SK-N-SH (cell line): ENCODE data around the gene SPATC1L. TPM values are rescaled to one million over a fixed set of nuclear protein-coding genes. Genes with fewer than 3 reads are reported as not detected.

Experiments
- CTCF ChIA-PET: fragments of 300-600, 350-600 bp; formaldehyde crosslinking; extraction: SDS; loops from one replicate; lab custom pipeline; 2021; lab: Yijun Ruan, JAX
- POLR2A ChIA-PET: fragments of 350-600 bp; sonication (Branson Sonifier 250); formaldehyde crosslinking; extraction: SDS; loops from one replicate; lab custom pipeline; 2020; ENCODE audit warnings: antibody characterized with exemption, inconsistent platforms; lab: Yijun Ruan, JAX
- DNase-seq: peaks from one replicate; pipeline ENCODE4 v3.0.0; 2012
- H2AFZ ChIP-seq: fragments of 200-600 bp; sonication (generic); 2 replicates; pipeline ENCODE4 v1.8.1; 2016; ENCODE audit warnings: antibody characterized with exemption, mild to moderate bottlenecking, low read depth
- H3F3A ChIP-seq: fragments of 200-600 bp; sonication (generic); replicated peaks from 2 replicates; pipeline ENCODE3; 2016; ENCODE audit warnings: antibody characterized with exemption, mild to moderate bottlenecking; ENCODE audit not compliant: insufficient read depth
- H3K27ac ChIP-seq, 2 experiments: fragments of 200-500 bp in 1 of 2; fragments of 200-600 bp in 1 of 2; sonication (Bioruptor generic) in 1 of 2; sonication (generic), shearing (Covaris generic) in 1 of 2; 2 replicates each; pipeline versions ENCODE4 v1.5.1 to v1.6.1; 2014 to 2016; ENCODE audit warnings: low read depth in 2 of 2, inconsistent platforms in 1 of 2, low read length in 1 of 2, mild to moderate bottlenecking in 1 of 2, mixed read lengths in 1 of 2
- H3K27me3 ChIP-seq: fragments of 200-600 bp; sonication (generic), shearing (Covaris generic); 2 replicates; pipeline ENCODE4 v1.6.1; 2016; ENCODE audit warnings: mixed run types; ENCODE audit not compliant: insufficient read depth
- H3K36me3 ChIP-seq, 2 experiments: fragments of 200-500 bp in 1 of 2; fragments of 200-600 bp in 1 of 2; sonication (Bioruptor generic) in 1 of 2; sonication (generic) in 1 of 2; replicated peaks in 1 of 2; 2 replicates each; pipeline versions ENCODE3 to v1.5.1; 2014 to 2016; ENCODE audit warnings: low read length in 1 of 2, mild to moderate bottlenecking in 1 of 2; ENCODE audit not compliant: insufficient read depth in 2 of 2, control insufficient read depth in 1 of 2
- H3K4me1 ChIP-seq, 2 experiments: fragments of 200-500 bp in 1 of 2; fragments of 200-600 bp in 1 of 2; sonication (Bioruptor generic) in 1 of 2; sonication (generic), shearing (Covaris generic) in 1 of 2; 2 replicates each; pipeline versions ENCODE4 v1.5.1 to v1.6.1; 2014 to 2016; ENCODE audit warnings: low read depth in 1 of 2, low read length in 1 of 2, mixed run types in 1 of 2; ENCODE audit not compliant: insufficient read depth in 2 of 2, control insufficient read depth in 1 of 2
- H3K4me2 ChIP-seq: fragments of 200-600 bp; sonication (generic), shearing (Covaris generic); 2 replicates; pipeline ENCODE4 v1.6.1; 2017; ENCODE audit warnings: mixed run types
- H3K4me3 ChIP-seq, 2 experiments: fragments of 200-500 bp in 1 of 2; fragments of 200-600 bp in 1 of 2; sonication (Bioruptor generic) in 1 of 2; sonication (generic), shearing (Covaris generic) in 1 of 2; 2 replicates each; pipeline versions ENCODE4 v1.5.1 to v1.8.1; 2014 to 2016; ENCODE audit warnings: low read depth in 2 of 2, inconsistent platforms in 1 of 2, low read length in 1 of 2, mild to moderate bottlenecking in 1 of 2, mixed read lengths in 1 of 2, moderate library complexity in 1 of 2
- H3K79me2 ChIP-seq: fragments of 200-600 bp; sonication (generic); 2 replicates; pipeline ENCODE4 v1.8.1; 2017; ENCODE audit warnings: mild to moderate bottlenecking; ENCODE audit not compliant: insufficient read depth
- H3K9ac ChIP-seq: fragments of 200-600 bp; sonication (generic); 2 replicates; pipeline ENCODE4 v1.6.1; 2017; ENCODE audit warnings: mixed run types
- H3K9me2 ChIP-seq: fragments of 200-600 bp; sonication (generic); 2 replicates; pipeline ENCODE4 v1.6.1; 2017; ENCODE audit warnings: mixed run types
- H3K9me3 ChIP-seq: fragments of 200-600 bp; sonication (generic); 2 replicates; pipeline ENCODE4 v1.6.1; 2017; ENCODE audit warnings: mixed run types, mild to moderate bottlenecking, moderate library complexity
- H4K20me1 ChIP-seq: fragments of 200-600 bp; sonication (generic); 2 replicates; pipeline ENCODE4 v1.6.1; 2017; ENCODE audit warnings: mild to moderate bottlenecking, mixed run types; ENCODE audit not compliant: insufficient read depth
- ELF1 ChIP-seq: IDR thresholded peaks from 2 replicates; pipeline ENCODE4 v1.4.0; 2012
- EP300 ChIP-seq, 2 experiments: IDR thresholded peaks; 2 replicates each; pipeline versions ENCODE4 v1.4.0 to v1.6.1; 2012; ENCODE audit warnings: borderline replicate concordance in 1 of 2, low read depth in 1 of 2, low read length in 1 of 2
- FOSL2 ChIP-seq: IDR thresholded peaks from 2 replicates; pipeline ENCODE4 v1.4.0; 2012; ENCODE audit warnings: low read depth, mild to moderate bottlenecking, moderate library complexity, borderline replicate concordance
- FOXJ3 ChIP-seq: sonication (generic); formaldehyde crosslinking; IDR thresholded peaks from 2 replicates; pipeline ENCODE4 v1.5.1; 2020; ENCODE audit warnings: mild to moderate bottlenecking, missing genetic modification reagents
- FOXM1 ChIP-seq: IDR thresholded peaks from 2 replicates; pipeline ENCODE4 v1.4.0; 2012; ENCODE audit warnings: low read depth, mild to moderate bottlenecking
- GABPA ChIP-seq: IDR thresholded peaks from 2 replicates; pipeline ENCODE4 v1.4.0; 2012; ENCODE audit warnings: low read depth, mild to moderate bottlenecking
- MEF2A ChIP-seq: IDR thresholded peaks from 2 replicates; pipeline ENCODE4 v1.4.0; 2012; ENCODE audit warnings: low read depth, borderline replicate concordance
- NFIC ChIP-seq: IDR thresholded peaks from 2 replicates; pipeline ENCODE4 v1.4.0; 2012; ENCODE audit warnings: borderline replicate concordance
- RFX5 ChIP-seq: IDR thresholded peaks from 2 replicates; pipeline ENCODE4 v1.6.1; 2012; ENCODE audit warnings: mild to moderate bottlenecking, improper control_type of control experiment, low read length
- RXRA ChIP-seq: IDR thresholded peaks from 2 replicates; pipeline ENCODE4 v1.4.0; 2012; ENCODE audit warnings: low read depth, mild to moderate bottlenecking, borderline replicate concordance
- SIN3A ChIP-seq: IDR thresholded peaks from 2 replicates; pipeline ENCODE4 v1.6.1; 2012; ENCODE audit warnings: low read depth, mild to moderate bottlenecking, low read length, moderate library complexity, borderline replicate concordance
- WGBS: methylation state at CpG from one replicate; pipeline ENCODE4 v1.1.6; 2017; ENCODE audit warnings: low lambda C conversion rate; 5-methylcytosine and 5-hydroxymethylcytosine counted together
- polyA plus RNA-seq, 3 experiments: library from polyadenylated mRNA; depleted of rRNA; stranded (reverse); fragments of >200 nt; gene quantifications; 2 replicates each; pipeline ENCODE4 v1.2.3, GENCODE V29; 2012
- TF ChIP-seq, protein P1 (sequence below): IDR thresholded peaks from 2 replicates; pipeline ENCODE4 v1.4.0; 2012; ENCODE audit warnings: low read depth, borderline replicate concordance
- TF ChIP-seq, protein P2 (sequence below): IDR thresholded peaks from 2 replicates; pipeline ENCODE4; 2012
- TF ChIP-seq, protein P3 (sequence below): IDR thresholded peaks from 2 replicates; pipeline ENCODE4 v1.4.0; 2012; ENCODE audit warnings: low read depth, borderline replicate concordance
- TF ChIP-seq, protein P4 (sequence below): fragments of 150-350 bp; IDR thresholded peaks from 2 replicates; pipeline ENCODE4 v1.6.1; 2017; ENCODE audit warnings: antibody characterized with exemption, low read length, low read depth, borderline replicate concordance
- TF ChIP-seq, protein P5 (sequence below): IDR thresholded peaks from 2 replicates; pipeline ENCODE4 v1.6.1; 2012; ENCODE audit warnings: mild to moderate bottlenecking, low read depth, low read length, moderate library complexity

The SPATC1L gene
- polyA plus RNA-seq, 1 of the 3 experiments (the other 2 are of a cell fraction) = 8.3 TPM

DNA sequence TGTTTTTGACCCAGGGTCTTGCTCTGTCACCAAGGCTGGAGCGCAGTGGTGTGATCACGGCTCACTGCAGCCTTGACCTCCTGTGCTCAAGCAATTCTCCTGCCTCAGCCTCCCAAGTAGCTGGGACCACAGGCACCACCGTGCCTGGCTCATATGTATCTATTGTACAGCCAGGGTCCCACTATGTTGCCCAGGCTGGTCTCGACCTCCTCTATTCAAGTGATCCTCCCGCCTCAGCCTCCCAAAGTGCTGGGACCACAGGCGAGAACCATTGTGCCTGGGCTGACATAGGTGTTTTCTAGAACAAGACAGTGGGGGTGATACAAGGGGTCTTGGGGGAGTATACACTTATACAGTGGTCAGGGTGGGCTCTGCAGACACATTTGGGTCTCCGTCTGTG lies 46.4 kb downstream of the SPATC1L start:
- H3K79me2 ChIP-seq = no peaks in the 10 kb centered on the region
- CTCF ChIA-PET = no interaction called here
- H3K27ac ChIP-seq = no peak overlapping the region
- no peaks in the 10 kb centered on the region for H3K9me3 ChIP-seq
- H3K9ac ChIP-seq = no peak overlapping the region
- 73% methylated on average over 5 of the region's 7 CpGs for WGBS
- H4K20me1 ChIP-seq = no peaks in the 10 kb centered on the region
- H3K36me3 ChIP-seq = no peaks in the 10 kb centered on the region
- no peaks in the 10 kb centered on the region for H3K9me2 ChIP-seq
- DNase-seq = no peak
- H2AFZ ChIP-seq = no peak overlapping the region
- no peaks in the 10 kb centered on the region for H3K4me1 ChIP-seq
- H3K4me3 ChIP-seq = no peak overlapping the region
- POLR2A ChIA-PET = no interaction called here
- H3K27me3 ChIP-seq = no peaks in the 10 kb centered on the region
- H3F3A ChIP-seq = no peaks in the 10 kb centered on the region
- TF ChIP-seq MEF2A = no peak
- TF ChIP-seq, protein P1, sequence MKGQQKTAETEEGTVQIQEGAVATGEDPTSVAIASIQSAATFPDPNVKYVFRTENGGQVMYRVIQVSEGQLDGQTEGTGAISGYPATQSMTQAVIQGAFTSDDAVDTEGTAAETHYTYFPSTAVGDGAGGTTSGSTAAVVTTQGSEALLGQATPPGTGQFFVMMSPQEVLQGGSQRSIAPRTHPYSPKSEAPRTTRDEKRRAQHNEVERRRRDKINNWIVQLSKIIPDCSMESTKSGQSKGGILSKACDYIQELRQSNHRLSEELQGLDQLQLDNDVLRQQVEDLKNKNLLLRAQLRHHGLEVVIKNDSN = no peak
- TF ChIP-seq, protein P2, sequence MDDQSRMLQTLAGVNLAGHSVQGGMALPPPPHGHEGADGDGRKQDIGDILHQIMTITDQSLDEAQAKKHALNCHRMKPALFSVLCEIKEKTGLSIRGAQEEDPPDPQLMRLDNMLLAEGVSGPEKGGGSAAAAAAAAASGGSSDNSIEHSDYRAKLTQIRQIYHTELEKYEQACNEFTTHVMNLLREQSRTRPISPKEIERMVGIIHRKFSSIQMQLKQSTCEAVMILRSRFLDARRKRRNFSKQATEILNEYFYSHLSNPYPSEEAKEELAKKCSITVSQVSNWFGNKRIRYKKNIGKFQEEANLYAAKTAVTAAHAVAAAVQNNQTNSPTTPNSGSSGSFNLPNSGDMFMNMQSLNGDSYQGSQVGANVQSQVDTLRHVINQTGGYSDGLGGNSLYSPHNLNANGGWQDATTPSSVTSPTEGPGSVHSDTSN = no peak
- no peak for TF ChIP-seq FOXM1
- TF ChIP-seq, protein P3, sequence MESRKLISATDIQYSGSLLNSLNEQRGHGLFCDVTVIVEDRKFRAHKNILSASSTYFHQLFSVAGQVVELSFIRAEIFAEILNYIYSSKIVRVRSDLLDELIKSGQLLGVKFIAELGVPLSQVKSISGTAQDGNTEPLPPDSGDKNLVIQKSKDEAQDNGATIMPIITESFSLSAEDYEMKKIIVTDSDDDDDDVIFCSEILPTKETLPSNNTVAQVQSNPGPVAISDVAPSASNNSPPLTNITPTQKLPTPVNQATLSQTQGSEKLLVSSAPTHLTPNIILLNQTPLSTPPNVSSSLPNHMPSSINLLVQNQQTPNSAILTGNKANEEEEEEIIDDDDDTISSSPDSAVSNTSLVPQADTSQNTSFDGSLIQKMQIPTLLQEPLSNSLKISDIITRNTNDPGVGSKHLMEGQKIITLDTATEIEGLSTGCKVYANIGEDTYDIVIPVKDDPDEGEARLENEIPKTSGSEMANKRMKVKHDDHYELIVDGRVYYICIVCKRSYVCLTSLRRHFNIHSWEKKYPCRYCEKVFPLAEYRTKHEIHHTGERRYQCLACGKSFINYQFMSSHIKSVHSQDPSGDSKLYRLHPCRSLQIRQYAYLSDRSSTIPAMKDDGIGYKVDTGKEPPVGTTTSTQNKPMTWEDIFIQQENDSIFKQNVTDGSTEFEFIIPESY = no peak
- no peak for TF ChIP-seq RXRA
- no peak for TF ChIP-seq GABPA
- TF ChIP-seq RFX5 = no peak
- TF ChIP-seq NFIC = no peak
- TF ChIP-seq, protein P4, sequence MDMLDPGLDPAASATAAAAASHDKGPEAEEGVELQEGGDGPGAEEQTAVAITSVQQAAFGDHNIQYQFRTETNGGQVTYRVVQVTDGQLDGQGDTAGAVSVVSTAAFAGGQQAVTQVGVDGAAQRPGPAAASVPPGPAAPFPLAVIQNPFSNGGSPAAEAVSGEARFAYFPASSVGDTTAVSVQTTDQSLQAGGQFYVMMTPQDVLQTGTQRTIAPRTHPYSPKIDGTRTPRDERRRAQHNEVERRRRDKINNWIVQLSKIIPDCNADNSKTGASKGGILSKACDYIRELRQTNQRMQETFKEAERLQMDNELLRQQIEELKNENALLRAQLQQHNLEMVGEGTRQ = no peak
- TF ChIP-seq FOSL2 = no peak
- no peak for TF ChIP-seq EP300 (IDR thresholded peaks at IDR 0.05; ENCODE audit: borderline replicate concordance in 1 of 2, low read depth in 1 of 2, low read length in 1 of 2)
- TF ChIP-seq ELF1 = no peak
- H3K4me2 ChIP-seq = no peak overlapping the region

DNA sequence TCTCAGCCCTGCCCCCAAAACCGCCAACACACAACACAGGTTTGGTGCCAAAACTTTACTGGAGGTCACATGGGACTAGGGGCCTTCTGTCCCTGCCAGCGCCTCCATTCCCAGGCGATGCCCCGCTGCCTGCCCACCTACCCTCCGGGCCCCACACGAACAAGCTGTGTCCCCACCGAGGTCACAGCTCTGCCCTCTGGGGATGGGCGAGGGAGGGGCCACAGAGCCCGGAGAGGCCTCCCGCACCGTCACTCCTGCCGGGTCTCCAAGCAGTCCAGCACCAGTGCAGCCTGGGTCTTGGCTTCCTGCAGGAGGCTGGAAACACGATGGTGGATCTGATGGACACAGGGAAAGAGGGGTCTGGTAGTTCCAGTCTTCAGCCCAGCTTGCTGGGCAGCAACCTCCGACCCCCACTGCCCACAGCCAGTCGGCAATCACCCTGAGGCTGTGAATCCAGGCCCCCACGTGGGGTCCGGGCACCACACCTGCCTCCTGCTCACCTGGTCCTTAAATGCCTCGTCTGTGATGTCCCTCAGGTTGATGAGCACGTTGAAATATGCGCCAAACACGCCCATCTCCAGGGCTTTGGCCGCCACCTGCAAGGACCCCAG lies 47.4 kb downstream of the SPATC1L start:
- Histone ChIP-seq H3K4me3 (no peak overlapping the region), H4K20me1 (no peaks in the 10 kb centered on the region), H3K27me3 (no peaks in the 10 kb centered on the region), H3F3A (no peaks in the 10 kb centered on the region), H3K36me3 (no peaks in the 10 kb centered on the region), H3K9me3 (no peaks in the 10 kb centered on the region), H3K4me1 (no peaks in the 10 kb centered on the region), H3K4me2 (no peak overlapping the region), H3K27ac (no peak overlapping the region), H3K9me2 (no peaks in the 10 kb centered on the region), H2AFZ (no peak overlapping the region), H3K79me2 (no peaks in the 10 kb centered on the region), H3K9ac (no peak overlapping the region)
- WGBS = 71% methylated on average over 10 of the region's 22 CpGs
- CTCF ChIA-PET = no interaction called here
- no peak for DNase-seq
- POLR2A ChIA-PET = no interaction called here
- TF ChIP-seq, protein P4 = no peak
- TF ChIP-seq FOXJ3 (no peak), SIN3A (no peak)
- TF ChIP-seq, protein P5, sequence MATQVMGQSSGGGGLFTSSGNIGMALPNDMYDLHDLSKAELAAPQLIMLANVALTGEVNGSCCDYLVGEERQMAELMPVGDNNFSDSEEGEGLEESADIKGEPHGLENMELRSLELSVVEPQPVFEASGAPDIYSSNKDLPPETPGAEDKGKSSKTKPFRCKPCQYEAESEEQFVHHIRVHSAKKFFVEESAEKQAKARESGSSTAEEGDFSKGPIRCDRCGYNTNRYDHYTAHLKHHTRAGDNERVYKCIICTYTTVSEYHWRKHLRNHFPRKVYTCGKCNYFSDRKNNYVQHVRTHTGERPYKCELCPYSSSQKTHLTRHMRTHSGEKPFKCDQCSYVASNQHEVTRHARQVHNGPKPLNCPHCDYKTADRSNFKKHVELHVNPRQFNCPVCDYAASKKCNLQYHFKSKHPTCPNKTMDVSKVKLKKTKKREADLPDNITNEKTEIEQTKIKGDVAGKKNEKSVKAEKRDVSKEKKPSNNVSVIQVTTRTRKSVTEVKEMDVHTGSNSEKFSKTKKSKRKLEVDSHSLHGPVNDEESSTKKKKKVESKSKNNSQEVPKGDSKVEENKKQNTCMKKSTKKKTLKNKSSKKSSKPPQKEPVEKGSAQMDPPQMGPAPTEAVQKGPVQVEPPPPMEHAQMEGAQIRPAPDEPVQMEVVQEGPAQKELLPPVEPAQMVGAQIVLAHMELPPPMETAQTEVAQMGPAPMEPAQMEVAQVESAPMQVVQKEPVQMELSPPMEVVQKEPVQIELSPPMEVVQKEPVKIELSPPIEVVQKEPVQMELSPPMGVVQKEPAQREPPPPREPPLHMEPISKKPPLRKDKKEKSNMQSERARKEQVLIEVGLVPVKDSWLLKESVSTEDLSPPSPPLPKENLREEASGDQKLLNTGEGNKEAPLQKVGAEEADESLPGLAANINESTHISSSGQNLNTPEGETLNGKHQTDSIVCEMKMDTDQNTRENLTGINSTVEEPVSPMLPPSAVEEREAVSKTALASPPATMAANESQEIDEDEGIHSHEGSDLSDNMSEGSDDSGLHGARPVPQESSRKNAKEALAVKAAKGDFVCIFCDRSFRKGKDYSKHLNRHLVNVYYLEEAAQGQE = no peak
- TF ChIP-seq, protein P1 = no peak
